Measurements from ENCODE around the gene DAG1. TPM values are rescaled to one million over a fixed set of nuclear protein-coding genes. Genes with fewer than 3 reads are reported as not detected.

DAG1 gene
- polyA plus RNA-seq, 2 of the 4 experiments (the other 2 are of a cell fraction), result 46.6 to 59.6 TPM

DNA sequence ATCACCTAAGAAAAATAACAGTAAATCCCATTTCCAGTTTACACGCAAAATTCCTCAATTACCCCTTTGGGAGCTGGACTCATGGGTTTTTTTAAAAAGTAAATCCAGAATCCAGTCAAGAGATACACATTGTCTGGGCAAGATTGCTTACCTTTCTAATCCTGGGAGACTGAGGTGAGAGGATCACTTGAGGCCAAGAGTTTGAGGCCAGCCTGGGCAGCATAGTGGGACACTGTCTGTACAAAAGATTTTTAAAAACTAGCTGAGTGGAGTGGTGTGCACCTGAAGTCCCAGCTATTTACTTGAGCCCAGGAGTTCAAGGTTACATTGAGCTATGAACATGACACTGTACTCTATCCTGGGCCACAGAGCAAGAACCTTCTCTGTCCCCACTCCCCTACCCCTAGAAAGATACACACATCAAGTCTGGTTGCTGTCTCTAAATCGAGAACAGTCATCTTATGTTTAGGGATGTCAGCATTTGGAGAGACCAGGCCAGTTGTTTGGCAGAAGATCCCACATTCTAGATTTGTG lies 39.0 kb downstream of the DAG1 start:
- CTCF ChIA-PET, result interaction anchor here (0.7 to 1.1 kb wide), 2 partner anchors 10 to 170 kb away, joined by 3 read pairs; no protein-coding TSS in a partner anchor
- no peak for FAIRE-seq

DNA sequence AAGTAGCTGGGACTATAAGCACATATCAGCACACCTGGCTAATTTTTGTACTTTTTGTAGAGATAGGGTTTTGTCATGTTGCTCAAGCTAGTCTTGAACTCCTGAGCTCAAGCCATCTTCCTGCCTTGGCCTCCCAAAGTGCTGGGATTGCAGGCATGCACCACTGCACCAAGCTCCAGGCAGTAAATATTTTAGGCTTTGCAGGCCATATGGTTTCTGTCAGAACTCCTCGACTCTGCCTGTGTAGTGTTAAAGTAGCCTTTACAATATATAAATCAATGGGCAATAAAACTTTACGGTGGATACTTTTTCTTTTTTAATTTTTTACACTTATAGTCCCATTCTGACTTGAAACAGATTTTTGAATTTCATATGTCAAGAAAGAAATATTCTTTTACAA lies 41.6 kb downstream of the DAG1 start:
- DNase-seq (ENCODE audit: low read depth in 1 of 2, low spot score in 1 of 2) (no peak), FAIRE-seq (no peak), ATAC-seq (no peak)
- Histone ChIP-seq H3K9me3 (no peaks in the 10 kb centered on the region), H3K4me3 (no peak overlapping the region), H3K4me1 (no peaks in the 10 kb centered on the region), H3K27ac (no peak overlapping the region), H3K4me2 (no peak overlapping the region)
- ChIA-PET CTCF (interaction anchor here (1.4 kb wide), 1 partner anchor 11 kb away, joined by 4 read pairs; no protein-coding TSS in a partner anchor), POLR2A (no interaction called here)
- WGBS (ENCODE audit: missing lambda C conversion rate), result 85% methylated on average over 2 of the region's 2 CpGs
- TF ChIP-seq, protein P1, sequence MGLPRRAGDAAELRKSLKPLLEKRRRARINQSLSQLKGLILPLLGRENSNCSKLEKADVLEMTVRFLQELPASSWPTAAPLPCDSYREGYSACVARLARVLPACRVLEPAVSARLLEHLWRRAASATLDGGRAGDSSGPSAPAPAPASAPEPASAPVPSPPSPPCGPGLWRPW (IDR thresholded peaks at IDR 0.05), result no peak
- TF ChIP-seq, protein P2, sequence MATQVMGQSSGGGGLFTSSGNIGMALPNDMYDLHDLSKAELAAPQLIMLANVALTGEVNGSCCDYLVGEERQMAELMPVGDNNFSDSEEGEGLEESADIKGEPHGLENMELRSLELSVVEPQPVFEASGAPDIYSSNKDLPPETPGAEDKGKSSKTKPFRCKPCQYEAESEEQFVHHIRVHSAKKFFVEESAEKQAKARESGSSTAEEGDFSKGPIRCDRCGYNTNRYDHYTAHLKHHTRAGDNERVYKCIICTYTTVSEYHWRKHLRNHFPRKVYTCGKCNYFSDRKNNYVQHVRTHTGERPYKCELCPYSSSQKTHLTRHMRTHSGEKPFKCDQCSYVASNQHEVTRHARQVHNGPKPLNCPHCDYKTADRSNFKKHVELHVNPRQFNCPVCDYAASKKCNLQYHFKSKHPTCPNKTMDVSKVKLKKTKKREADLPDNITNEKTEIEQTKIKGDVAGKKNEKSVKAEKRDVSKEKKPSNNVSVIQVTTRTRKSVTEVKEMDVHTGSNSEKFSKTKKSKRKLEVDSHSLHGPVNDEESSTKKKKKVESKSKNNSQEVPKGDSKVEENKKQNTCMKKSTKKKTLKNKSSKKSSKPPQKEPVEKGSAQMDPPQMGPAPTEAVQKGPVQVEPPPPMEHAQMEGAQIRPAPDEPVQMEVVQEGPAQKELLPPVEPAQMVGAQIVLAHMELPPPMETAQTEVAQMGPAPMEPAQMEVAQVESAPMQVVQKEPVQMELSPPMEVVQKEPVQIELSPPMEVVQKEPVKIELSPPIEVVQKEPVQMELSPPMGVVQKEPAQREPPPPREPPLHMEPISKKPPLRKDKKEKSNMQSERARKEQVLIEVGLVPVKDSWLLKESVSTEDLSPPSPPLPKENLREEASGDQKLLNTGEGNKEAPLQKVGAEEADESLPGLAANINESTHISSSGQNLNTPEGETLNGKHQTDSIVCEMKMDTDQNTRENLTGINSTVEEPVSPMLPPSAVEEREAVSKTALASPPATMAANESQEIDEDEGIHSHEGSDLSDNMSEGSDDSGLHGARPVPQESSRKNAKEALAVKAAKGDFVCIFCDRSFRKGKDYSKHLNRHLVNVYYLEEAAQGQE (IDR thresholded peaks at IDR 0.05), result no peak
- TF ChIP-seq GATA3 (IDR thresholded peaks at IDR 0.05; ENCODE audit: borderline replicate concordance), result no peak
- TF ChIP-seq EP300 (IDR thresholded peaks at IDR 0.05), result no peak
- no peak for TF ChIP-seq SREBF2 (IDR thresholded peaks at IDR 0.05)
- TF ChIP-seq, protein P3, sequence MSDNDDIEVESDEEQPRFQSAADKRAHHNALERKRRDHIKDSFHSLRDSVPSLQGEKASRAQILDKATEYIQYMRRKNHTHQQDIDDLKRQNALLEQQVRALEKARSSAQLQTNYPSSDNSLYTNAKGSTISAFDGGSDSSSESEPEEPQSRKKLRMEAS (IDR thresholded peaks at IDR 0.05), result no peak
- no peak for TF ChIP-seq JUNB (IDR thresholded peaks at IDR 0.05)
- TF ChIP-seq HOXB5 (CRISPR knock-in tag; IDR thresholded peaks at IDR 0.05), result no peak
- TF ChIP-seq, protein P4, sequence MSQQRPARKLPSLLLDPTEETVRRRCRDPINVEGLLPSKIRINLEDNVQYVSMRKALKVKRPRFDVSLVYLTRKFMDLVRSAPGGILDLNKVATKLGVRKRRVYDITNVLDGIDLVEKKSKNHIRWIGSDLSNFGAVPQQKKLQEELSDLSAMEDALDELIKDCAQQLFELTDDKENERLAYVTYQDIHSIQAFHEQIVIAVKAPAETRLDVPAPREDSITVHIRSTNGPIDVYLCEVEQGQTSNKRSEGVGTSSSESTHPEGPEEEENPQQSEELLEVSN (IDR thresholded peaks at IDR 0.05; ENCODE audit: borderline replicate concordance, low read depth), result no peak
- TF ChIP-seq RAD21 (conservative IDR thresholded peaks at IDR 0.05 in 1 of 2, IDR thresholded peaks at IDR 0.05 in 1 of 2), result no peak
- TF ChIP-seq, protein P5, sequence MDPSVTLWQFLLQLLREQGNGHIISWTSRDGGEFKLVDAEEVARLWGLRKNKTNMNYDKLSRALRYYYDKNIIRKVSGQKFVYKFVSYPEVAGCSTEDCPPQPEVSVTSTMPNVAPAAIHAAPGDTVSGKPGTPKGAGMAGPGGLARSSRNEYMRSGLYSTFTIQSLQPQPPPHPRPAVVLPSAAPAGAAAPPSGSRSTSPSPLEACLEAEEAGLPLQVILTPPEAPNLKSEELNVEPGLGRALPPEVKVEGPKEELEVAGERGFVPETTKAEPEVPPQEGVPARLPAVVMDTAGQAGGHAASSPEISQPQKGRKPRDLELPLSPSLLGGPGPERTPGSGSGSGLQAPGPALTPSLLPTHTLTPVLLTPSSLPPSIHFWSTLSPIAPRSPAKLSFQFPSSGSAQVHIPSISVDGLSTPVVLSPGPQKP (IDR thresholded peaks at IDR 0.05; ENCODE audit: low read depth, low read length), result no peak
- TF ChIP-seq, protein P6, sequence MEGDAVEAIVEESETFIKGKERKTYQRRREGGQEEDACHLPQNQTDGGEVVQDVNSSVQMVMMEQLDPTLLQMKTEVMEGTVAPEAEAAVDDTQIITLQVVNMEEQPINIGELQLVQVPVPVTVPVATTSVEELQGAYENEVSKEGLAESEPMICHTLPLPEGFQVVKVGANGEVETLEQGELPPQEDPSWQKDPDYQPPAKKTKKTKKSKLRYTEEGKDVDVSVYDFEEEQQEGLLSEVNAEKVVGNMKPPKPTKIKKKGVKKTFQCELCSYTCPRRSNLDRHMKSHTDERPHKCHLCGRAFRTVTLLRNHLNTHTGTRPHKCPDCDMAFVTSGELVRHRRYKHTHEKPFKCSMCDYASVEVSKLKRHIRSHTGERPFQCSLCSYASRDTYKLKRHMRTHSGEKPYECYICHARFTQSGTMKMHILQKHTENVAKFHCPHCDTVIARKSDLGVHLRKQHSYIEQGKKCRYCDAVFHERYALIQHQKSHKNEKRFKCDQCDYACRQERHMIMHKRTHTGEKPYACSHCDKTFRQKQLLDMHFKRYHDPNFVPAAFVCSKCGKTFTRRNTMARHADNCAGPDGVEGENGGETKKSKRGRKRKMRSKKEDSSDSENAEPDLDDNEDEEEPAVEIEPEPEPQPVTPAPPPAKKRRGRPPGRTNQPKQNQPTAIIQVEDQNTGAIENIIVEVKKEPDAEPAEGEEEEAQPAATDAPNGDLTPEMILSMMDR (IDR thresholded peaks at IDR 0.05), result no peak
- TF ChIP-seq PHF8 (IDR thresholded peaks at IDR 0.05; ENCODE audit: borderline replicate concordance, low read depth), result no peak
- TF ChIP-seq FOSB (CRISPR knock-in tag; IDR thresholded peaks at IDR 0.05), result no peak
- TF ChIP-seq JUN (IDR thresholded peaks at IDR 0.05), result no peak
- TF ChIP-seq ZSCAN20 (CRISPR knock-in tag; IDR thresholded peaks at IDR 0.05), result no peak
- TF ChIP-seq ZNF302 (CRISPR knock-in tag; IDR thresholded peaks at IDR 0.05), result no peak
- no peak for TF ChIP-seq CBX8 (IDR thresholded peaks at IDR 0.05)
- no peak for TF ChIP-seq KDM5A (IDR thresholded peaks at IDR 0.05)
- TF ChIP-seq EHF (CRISPR knock-in tag; IDR thresholded peaks at IDR 0.05), result no peak

More for the DNA sequence above, 39.0 kb downstream of the DAG1 start:
- H3K4me1 ChIP-seq, result peaks cover 9% of the 10 kb centered on the region; the same call in 2 of the 3 replicates
- DNase-seq (ENCODE audit: low read depth in 1 of 2, low spot score in 1 of 2) (no peak), ATAC-seq (no peak)
- no peak for TF ChIP-seq HOXA7 (CRISPR knock-in tag; IDR thresholded peaks at IDR 0.05)
- TF ChIP-seq EHF (CRISPR knock-in tag; IDR thresholded peaks at IDR 0.05), result no peak
- TF ChIP-seq MAFK (IDR thresholded peaks at IDR 0.05; ENCODE audit: partially characterized antibody), result no peak
- TF ChIP-seq RARB (CRISPR knock-in tag; IDR thresholded peaks at IDR 0.05), result no peak
- no peak for TF ChIP-seq ZNF302 (CRISPR knock-in tag; IDR thresholded peaks at IDR 0.05)
- TF ChIP-seq RAD21 (conservative IDR thresholded peaks at IDR 0.05 in 1 of 2, IDR thresholded peaks at IDR 0.05 in 1 of 2), result no peak
- no peak for TF ChIP-seq BHLHE40 (IDR thresholded peaks at IDR 0.05; ENCODE audit: low read depth, low read length)
- no peak for TF ChIP-seq GATA3 (IDR thresholded peaks at IDR 0.05; ENCODE audit: borderline replicate concordance)
- POLR2A ChIA-PET, result no interaction called here
- H3K4me2 ChIP-seq, result no peak overlapping the region
- 46% methylated on average over 2 of the region's 2 CpGs for WGBS (ENCODE audit: missing lambda C conversion rate)
- no peak overlapping the region for H3K4me3 ChIP-seq
- H3K9me3 ChIP-seq, result no peaks in the 10 kb centered on the region
- H3K27ac ChIP-seq, result no peak overlapping the region

All from A549 (cell line).